AG04450 (cell line): ENCODE measurements around the gene TDRD15. TPM values are rescaled to one million over a fixed set of nuclear protein-coding genes. Genes with fewer than 3 reads are reported as not detected.
"Not testable (repeated sequence)": the region's sequence is repeated elsewhere in the genome, so short reads cannot be mapped to it uniquely, and the experiment has no call there.

ENCODE experiments used
- CTCF ChIA-PET: fragments of 300-600, 350-600 bp; formaldehyde crosslinking; extraction: SDS; loops from one replicate; lab custom pipeline; 2022; ENCODE audit warnings: antibody characterized with exemption, inconsistent platforms; lab: Charles Lee
- POLR2A ChIA-PET: fragments of 350-600 bp; formaldehyde crosslinking; extraction: SDS; loops from one replicate; lab custom pipeline; 2021; ENCODE audit warnings: antibody characterized with exemption, inconsistent platforms; lab: Yijun Ruan, JAX
- DNase-seq: peaks from one replicate; pipeline ENCODE4 v3.0.0-alpha.2; 2011; ENCODE audit warnings: low read depth, low spot score
- H3K27ac ChIP-seq: one replicate; pipeline ENCODE4 v1.5.1; 2012; ENCODE audit warnings: low read depth, low read length, control low read depth
- H3K27me3 ChIP-seq: one replicate; pipeline ENCODE4 v1.6.0; 2012; ENCODE audit warnings: low read length; ENCODE audit not compliant: control insufficient read depth, insufficient read depth
- H3K4me3 ChIP-seq: 2 replicates; pipeline ENCODE4 v1.5.1; 2011; ENCODE audit warnings: mild to moderate bottlenecking, low read depth, low read length, control low read depth
- H3K9me3 ChIP-seq: 2 replicates; pipeline ENCODE4 v1.5.1; 2012; ENCODE audit warnings: low read length; ENCODE audit not compliant: control insufficient read depth, insufficient read depth
- polyA plus RNA-seq: library from polyadenylated mRNA; depleted of rRNA; stranded (reverse); fragments of >200 nt; gene quantifications from 2 replicates; pipeline ENCODE4 v1.2.3, GENCODE V29; 2011
- TF ChIP-seq, protein P1 (sequence below): IDR thresholded peaks from 2 replicates; pipeline ENCODE4 v1.5.1; 2011; ENCODE audit warnings: low read depth, low read length, control low read depth, inconsistent platforms

Gene TDRD15
- polyA plus RNA-seq, 1 experiment, result not detected

DNA sequence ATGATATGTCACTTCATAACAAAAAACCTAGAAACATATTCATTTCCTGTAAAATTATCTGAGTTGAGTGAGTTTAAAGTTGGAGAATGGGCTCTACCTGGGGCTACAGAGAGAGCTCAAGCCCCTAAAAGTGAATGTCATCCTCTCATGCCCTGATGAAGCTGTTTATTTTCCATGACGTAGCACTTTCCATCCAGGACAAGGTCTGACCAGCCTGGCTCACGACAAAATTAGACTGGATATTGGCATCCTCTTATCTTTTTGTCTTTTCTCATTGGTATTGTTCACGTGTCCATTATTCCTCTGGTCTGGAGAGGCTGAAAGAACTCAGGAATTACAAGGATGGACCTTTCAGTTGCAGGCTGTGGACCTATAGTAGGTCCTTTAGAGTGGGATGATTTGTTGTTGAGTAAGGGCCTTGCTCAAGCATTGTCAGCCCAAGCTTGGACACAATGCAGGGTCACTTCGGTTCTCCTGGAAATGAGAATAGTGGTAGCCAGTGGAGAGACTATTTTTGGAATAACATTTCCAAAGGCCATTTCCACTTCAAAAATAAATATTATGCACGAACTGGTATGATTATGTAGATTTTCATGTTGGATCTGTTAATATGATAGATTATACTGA lies 24.4 kb upstream of the TDRD15 start:
- H3K4me3 ChIP-seq, result no peak overlapping the region
- no peak for DNase-seq
- CTCF ChIA-PET, result no interaction called here
- TF ChIP-seq, protein P1, sequence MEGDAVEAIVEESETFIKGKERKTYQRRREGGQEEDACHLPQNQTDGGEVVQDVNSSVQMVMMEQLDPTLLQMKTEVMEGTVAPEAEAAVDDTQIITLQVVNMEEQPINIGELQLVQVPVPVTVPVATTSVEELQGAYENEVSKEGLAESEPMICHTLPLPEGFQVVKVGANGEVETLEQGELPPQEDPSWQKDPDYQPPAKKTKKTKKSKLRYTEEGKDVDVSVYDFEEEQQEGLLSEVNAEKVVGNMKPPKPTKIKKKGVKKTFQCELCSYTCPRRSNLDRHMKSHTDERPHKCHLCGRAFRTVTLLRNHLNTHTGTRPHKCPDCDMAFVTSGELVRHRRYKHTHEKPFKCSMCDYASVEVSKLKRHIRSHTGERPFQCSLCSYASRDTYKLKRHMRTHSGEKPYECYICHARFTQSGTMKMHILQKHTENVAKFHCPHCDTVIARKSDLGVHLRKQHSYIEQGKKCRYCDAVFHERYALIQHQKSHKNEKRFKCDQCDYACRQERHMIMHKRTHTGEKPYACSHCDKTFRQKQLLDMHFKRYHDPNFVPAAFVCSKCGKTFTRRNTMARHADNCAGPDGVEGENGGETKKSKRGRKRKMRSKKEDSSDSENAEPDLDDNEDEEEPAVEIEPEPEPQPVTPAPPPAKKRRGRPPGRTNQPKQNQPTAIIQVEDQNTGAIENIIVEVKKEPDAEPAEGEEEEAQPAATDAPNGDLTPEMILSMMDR, result no peak
- POLR2A ChIA-PET, result no interaction called here
- no peaks in the 10 kb centered on the region for H3K27me3 ChIP-seq
- no peaks in the 10 kb centered on the region for H3K9me3 ChIP-seq
- H3K27ac ChIP-seq, result no peak overlapping the region

DNA sequence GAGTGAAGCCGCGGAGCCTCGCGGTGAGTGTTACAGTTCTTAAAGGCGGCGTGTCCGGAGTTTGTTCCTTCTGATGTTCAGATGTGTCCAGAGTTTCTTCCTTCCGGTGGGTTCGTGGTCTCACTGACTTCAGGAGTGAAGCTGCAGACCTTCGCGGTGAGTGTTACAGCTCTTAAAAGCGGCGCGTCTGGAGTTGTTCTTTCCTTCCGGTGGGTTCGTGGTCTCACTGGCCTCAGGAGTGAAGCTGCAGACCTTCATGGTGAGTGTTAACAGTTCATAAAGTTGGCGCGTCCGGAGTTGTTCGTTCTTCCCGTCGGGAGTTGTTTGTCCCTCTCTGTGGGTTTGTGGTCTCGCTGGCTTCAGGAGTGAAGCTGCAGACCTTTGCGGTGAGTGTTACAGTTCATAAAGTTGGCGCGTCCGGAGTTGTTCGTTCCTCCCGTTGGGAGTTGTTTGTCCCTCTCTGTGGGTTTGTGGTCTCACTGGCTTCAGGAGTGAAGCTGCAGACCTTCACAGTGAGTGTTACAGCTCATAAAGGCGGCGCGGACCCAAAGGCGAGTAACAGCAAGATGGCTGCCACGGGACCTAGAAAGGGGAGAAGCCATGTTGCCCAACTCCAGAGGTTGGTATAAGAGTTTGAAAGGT lies 22.1 kb upstream of the TDRD15 start:
- DNase-seq, H3K9me3 ChIP-seq, H3K27me3 ChIP-seq, POLR2A ChIA-PET, H3K4me3 ChIP-seq, CTCF ChIA-PET, H3K27ac ChIP-seq: not testable (repeated sequence)

- Histone ChIP-seq H3K9me3 (no peaks in the 10 kb centered on the region), H3K27ac (no peak overlapping the region), H3K4me3 (no peak overlapping the region), H3K27me3 (no peaks in the 10 kb centered on the region)
- ChIA-PET CTCF (no interaction called here), POLR2A (no interaction called here)
- DNase-seq, result no peak
- TF ChIP-seq, protein P1, result no peak
Observed at GRCh38 chr2:21102356-21102755, 21.4 kb upstream of the TDRD15 start.

- CTCF ChIA-PET, result no interaction called here
- DNase-seq, result no peak
- no peak overlapping the region for H3K27ac ChIP-seq
- H3K4me3 ChIP-seq, result no peak overlapping the region
- H3K9me3 ChIP-seq, result no peaks in the 10 kb centered on the region
- no peaks in the 10 kb centered on the region for H3K27me3 ChIP-seq
- TF ChIP-seq, protein P1, result no peak
- POLR2A ChIA-PET, result no interaction called here
Observed at GRCh38 chr2:21103274-21103891, 20.4 kb upstream of the TDRD15 start.

- DNase-seq, result no peak
- TF ChIP-seq, protein P1, result no peak
- H3K27me3 ChIP-seq, result no peaks in the 10 kb centered on the region
- ChIA-PET POLR2A (no interaction called here), CTCF (no interaction called here)
- no peak overlapping the region for H3K4me3 ChIP-seq
- no peak overlapping the region for H3K27ac ChIP-seq
- no peaks in the 10 kb centered on the region for H3K9me3 ChIP-seq
Observed at GRCh38 chr2:21104030-21104660, 19.6 kb upstream of the TDRD15 start.
